Tibial nerve (tissue), 4 donors: Measurements from ENCODE around the gene MTUS2. TPM values are rescaled to one million over a fixed set of nuclear protein-coding genes. Genes with fewer than 3 reads are reported as not detected.

Source experiments
- DNase-seq, 2 donors: peaks; one replicate each; pipeline ENCODE4 v3.0.0-alpha.2; 2019; ENCODE audit warnings: low spot score in 2 of 2
- H3K27ac ChIP-seq, 4 donors: fragments of 200-600 bp; sonication (generic) in 3 of 4; one replicate each; pipeline ENCODE4 v1.5.1; 2017 to 2019; ENCODE audit warnings: mild to moderate bottlenecking in 1 of 4
- H3K27me3 ChIP-seq, 2 donors: fragments of 200-600 bp; sonication (generic) in 1 of 2; one replicate each; pipeline versions ENCODE4 v1.5.1 to v1.6.0; 2017 to 2019
- H3K36me3 ChIP-seq, 3 donors: fragments of 200-600 bp; sonication (generic); one replicate each; pipeline ENCODE4 v1.5.1; 2018 to 2019
- H3K4me1 ChIP-seq, 4 donors: fragments of 200-600 bp; sonication (generic) in 3 of 4; one replicate each; pipeline ENCODE4 v1.5.1; 2017 to 2019
- H3K4me3 ChIP-seq, 4 donors: fragments of 200-600 bp; sonication (generic) in 3 of 4; one replicate each; pipeline ENCODE4 v1.5.1; 2017 to 2019; ENCODE audit warnings: mild to moderate bottlenecking in 1 of 4, moderate library complexity in 1 of 4
- H3K9me3 ChIP-seq, 4 donors: fragments of 200-600 bp; sonication (generic) in 3 of 4; one replicate each; pipeline ENCODE4 v1.5.1; 2017 to 2019
- CTCF ChIP-seq, 5 experiments: fragments of 200-600 bp in 3 of 5; fragments of 450-650 bp in 2 of 5; sonication (generic) in 3 of 5; IDR thresholded peaks; one replicate each; pipeline ENCODE4 v1.5.1; 2016 to 2019; ENCODE audit warnings: antibody characterized with exemption in 5 of 5, mild to moderate bottlenecking in 3 of 5, moderate library complexity in 2 of 5
- EP300 ChIP-seq, 2 donors: sonication (generic); formaldehyde crosslinking; IDR thresholded peaks; one replicate each; pipeline ENCODE4 v1.6.1; 2017; ENCODE audit warnings: antibody characterized with exemption in 2 of 2, mild to moderate bottlenecking in 1 of 2
- POLR2A ChIP-seq, 2 donors: fragments of 450-650 bp; IDR thresholded peaks; one replicate each; pipeline ENCODE4 v1.6.1; 2017; ENCODE audit warnings: antibody characterized with exemption in 2 of 2, mild to moderate bottlenecking in 2 of 2, moderate library complexity in 2 of 2
- WGBS, 2 donors: methylation state at CpG; one replicate each; pipeline ENCODE4 v1.1.5; 2018; 5-methylcytosine and 5-hydroxymethylcytosine counted together
- total RNA-seq, 4 donors: library from RNA; depleted of rRNA; stranded (reverse); fragments of >200 nt; gene quantifications; one replicate each; pipeline ENCODE4 v1.1.0, GENCODE V29; 2016

MTUS2 gene
- total RNA-seq, 4 donors from 2014 or later, result 0.20 TPM; not detected in 3

GRCh38 chr13:29171244-29171643 is 351.1 kb downstream of the MTUS2 start:
- Histone ChIP-seq H3K9me3 (peaks cover 0 to 5% (median 0%) of the 10 kb centered on the region in 4 donors), H3K27ac (no peak overlapping the region), H3K27me3 (no peaks in the 10 kb centered on the region), H3K4me3 (no peak overlapping the region), H3K4me1 (no peaks in the 10 kb centered on the region), H3K36me3 (no peaks in the 10 kb centered on the region)
- TF ChIP-seq POLR2A (IDR thresholded peaks at IDR 0.05), result no peak
- TF ChIP-seq CTCF (IDR thresholded peaks at IDR 0.05), result no peak
- TF ChIP-seq EP300 (IDR thresholded peaks at IDR 0.05), result no peak
- WGBS, 2 donors, result 91 to 94% methylated on average over 3 of the region's 3 CpGs
- no peak for DNase-seq

- Histone ChIP-seq H3K27ac (no peak overlapping the region), H3K4me3 (no peak overlapping the region), H3K36me3 (no peaks in the 10 kb centered on the region), H3K27me3 (no peaks in the 10 kb centered on the region), H3K4me1 (no peaks in the 10 kb centered on the region), H3K9me3 (peaks cover 0 to 5% (median 0%) of the 10 kb centered on the region in 4 donors)
- no peak for DNase-seq
- WGBS, 2 donors, result 87 to 88% methylated on average over 3 of the region's 3 CpGs
- no peak for TF ChIP-seq CTCF (IDR thresholded peaks at IDR 0.05)
- no peak for TF ChIP-seq EP300 (IDR thresholded peaks at IDR 0.05)
- no peak for TF ChIP-seq POLR2A (IDR thresholded peaks at IDR 0.05)
Observed at GRCh38 chr13:29174093-29174492, 354.0 kb downstream of the MTUS2 start.

- Histone ChIP-seq H3K27me3 (no peaks in the 10 kb centered on the region), H3K4me3 (no peak overlapping the region), H3K4me1 (no peaks in the 10 kb centered on the region), H3K36me3 (no peaks in the 10 kb centered on the region), H3K27ac (no peak overlapping the region), H3K9me3 (peaks cover 0 to 5% (median 0%) of the 10 kb centered on the region in 4 donors)
- 56 to 64% methylated on average over 3 of the region's 3 CpGs for WGBS, 2 donors
- no peak for TF ChIP-seq EP300 (IDR thresholded peaks at IDR 0.05)
- no peak for TF ChIP-seq CTCF (IDR thresholded peaks at IDR 0.05)
- TF ChIP-seq POLR2A (IDR thresholded peaks at IDR 0.05), result no peak
- DNase-seq, result no peak
Observed at GRCh38 chr13:29175250-29175873, 355.2 kb downstream of the MTUS2 start.

- no peaks in the 10 kb centered on the region for H3K4me1 ChIP-seq
- H3K27me3 ChIP-seq, result no peaks in the 10 kb centered on the region
- no peaks in the 10 kb centered on the region for H3K36me3 ChIP-seq
- H3K27ac ChIP-seq, result no peak overlapping the region
- whole genome bisulfite sequencing, 2 donors, result 95 to 96% methylated on average over 1 of the region's 1 CpG
- no peak for DNase-seq
- TF ChIP-seq POLR2A (IDR thresholded peaks at IDR 0.05), result no peak
- H3K9me3 ChIP-seq, result peaks cover 0 to 14% (median 0%) of the 10 kb centered on the region in 4 donors
- H3K4me3 ChIP-seq, result no peak overlapping the region
Observed at GRCh38 chr13:29180055-29180454, 359.9 kb downstream of the MTUS2 start.

- no peak for DNase-seq
- TF ChIP-seq POLR2A (IDR thresholded peaks at IDR 0.05) (no peak), EP300 (IDR thresholded peaks at IDR 0.05) (no peak), CTCF (IDR thresholded peaks at IDR 0.05) (no peak)
- Histone ChIP-seq H3K27ac (no peak overlapping the region), H3K4me1 (no peaks in the 10 kb centered on the region), H3K27me3 (no peaks in the 10 kb centered on the region), H3K4me3 (no peak overlapping the region), H3K36me3 (no peaks in the 10 kb centered on the region), H3K9me3 (peaks cover 0 to 23% (median 0%) of the 10 kb centered on the region in 4 donors)
- WGBS, 2 donors, result 81 to 84% methylated on average over 2 of the region's 2 CpGs
Observed at GRCh38 chr13:29182216-29182615, 362.1 kb downstream of the MTUS2 start.
